WTC11 (cell line): ENCODE measurements around the gene ABHD1.

Source experiments
- CTCF ChIP-seq: fragments of 200-600 bp; IDR thresholded peaks from 2 replicates; pipeline ENCODE4 v1.8.0; 2022; ENCODE audit warnings: antibody characterized with exemption
- E2F1 ChIP-seq: sonication (generic); formaldehyde crosslinking; IDR thresholded peaks from 2 replicates; pipeline ENCODE4 v1.8.0; 2022; ENCODE audit warnings: mild to moderate bottlenecking, missing genetic modification reagents
- FOXK1 ChIP-seq: sonication (generic); formaldehyde crosslinking; IDR thresholded peaks from 2 replicates; pipeline ENCODE4 v1.8.0; 2022; ENCODE audit warnings: mild to moderate bottlenecking, moderate library complexity, missing genetic modification reagents
- ZMAT4 ChIP-seq: fragments of 250-450 bp; sonication (Bioruptor Pico); IDR thresholded peaks from 2 replicates; pipeline ENCODE4 v1.9.0; 2021; ENCODE audit warnings: mild to moderate bottlenecking

GRCh38 chr2:27074738-27075565 is 48.7 kb upstream of the ABHD1 start:
- TF ChIP-seq FOXK1 (CRISPR knock-in tag) (no peak), CTCF (no peak), E2F1 (no peak), ZMAT4 (no peak)
